VCaP (cell line): ENCODE measurements around the gene SMYD3.

Experiments used
- H3K27ac ChIP-seq: fragments of 450-650 bp; 2 replicates; pipeline ENCODE4 v1.5.1; 2017
- CTCF ChIP-seq: fragments of 450-650 bp; conservative IDR thresholded peaks from 2 replicates; pipeline ENCODE4 v1.5.1; 2017; ENCODE audit warnings: mild to moderate bottlenecking, moderate library complexity

SMYD3 gene

DNA sequence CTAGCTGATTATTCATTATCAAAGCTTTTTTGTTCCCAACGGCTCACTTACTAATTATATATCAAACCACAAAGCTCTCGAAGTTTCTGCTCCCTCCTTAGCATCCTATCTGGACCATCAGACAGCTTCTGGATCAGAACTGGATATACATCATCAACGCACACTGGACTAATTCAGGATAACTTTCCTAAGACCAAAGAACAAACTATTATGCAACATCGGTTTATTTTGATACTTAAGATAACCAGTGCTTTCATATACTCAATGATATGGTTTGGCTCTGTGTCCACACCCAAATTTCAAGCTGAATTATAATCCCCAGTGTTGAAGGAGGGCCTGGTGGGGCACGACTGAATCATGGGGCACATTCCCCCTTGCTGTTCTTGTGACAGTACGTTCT, 110.8 kb downstream of the SMYD3 start:
- TF ChIP-seq CTCF, result no peak
- H3K27ac ChIP-seq, result no peak overlapping the region

- no peak for TF ChIP-seq CTCF
- no peak overlapping the region for H3K27ac ChIP-seq
Measured at GRCh38 chr1:246394121-246394520, 113.0 kb downstream of the SMYD3 start.

DNA sequence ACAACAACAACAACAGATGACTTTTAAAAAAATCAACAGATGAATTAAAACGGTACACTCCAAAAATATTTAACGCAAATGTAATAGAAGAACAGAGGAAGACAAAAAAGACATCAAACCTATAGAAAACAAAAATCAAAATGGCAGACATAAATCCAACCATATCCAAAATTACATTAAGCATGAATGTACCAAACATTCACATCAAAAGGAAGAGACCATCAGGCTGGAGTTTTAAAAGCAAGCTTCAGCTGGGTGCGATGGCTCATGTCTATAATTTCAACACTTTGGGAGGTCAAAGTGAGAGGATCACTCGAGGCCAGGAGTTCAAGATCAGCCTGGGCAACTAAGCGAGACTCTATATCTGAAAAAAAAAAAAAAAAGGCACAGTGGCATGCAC, 116.2 kb downstream of the SMYD3 start:
- TF ChIP-seq CTCF, result no peak
- H3K27ac ChIP-seq, result no peak overlapping the region

DNA sequence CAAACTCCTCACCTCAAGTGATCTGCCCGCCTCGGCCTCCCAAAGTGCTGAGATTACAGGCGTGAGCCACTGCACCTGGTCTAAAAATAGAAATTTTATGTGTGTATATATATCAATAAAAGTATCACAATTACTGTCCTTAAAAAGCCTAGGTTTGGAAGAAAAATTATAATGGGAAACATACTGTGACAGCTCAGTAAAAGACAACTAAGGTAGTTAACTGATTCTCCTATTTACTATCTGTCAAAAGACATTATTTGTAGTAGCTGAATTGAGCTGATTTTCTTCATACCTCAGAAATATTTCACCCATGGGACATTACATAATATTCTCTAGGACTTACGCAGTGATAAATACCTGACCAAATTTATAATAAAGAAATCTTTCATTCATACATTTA, 122.5 kb downstream of the SMYD3 start:
- peak overlapping the region; percentile 57 for H3K27ac ChIP-seq
- no peak for TF ChIP-seq CTCF

GRCh38 chr1:246383791-246384190, 123.3 kb downstream of the SMYD3 start:
- H3K27ac ChIP-seq, result peak overlapping the region; percentile 57
- no peak for TF ChIP-seq CTCF

GRCh38 chr1:246383239-246383589, 123.9 kb downstream of the SMYD3 start:
- peak overlapping the region; percentile 57 for H3K27ac ChIP-seq
- TF ChIP-seq CTCF, result no peak

- peak overlapping the region; percentile 57 for H3K27ac ChIP-seq
- TF ChIP-seq CTCF, result no peak
Measured at GRCh38 chr1:246382589-246383238, 124.4 kb downstream of the SMYD3 start.
